ENCODE data around the gene RAB3A.

RAB3A gene

GRCh38 chr19:18197306-18197705 is 6.5 kb downstream of the RAB3A start:
- DNase-seq (ENCODE audit: low spot score), result no peak

GRCh38 chr19:18196511-18196845 is 7.4 kb downstream of the RAB3A start:
- DNase-seq (ENCODE audit: low spot score), result no peak

- DNase-seq (ENCODE audit: low spot score), result peak; percentile 75
Measured at GRCh38 chr19:18194554-18195238, 9.1 kb downstream of the RAB3A start.

- DNase-seq (ENCODE audit: low spot score), result no peak
Measured at GRCh38 chr19:18194181-18194530, 9.7 kb downstream of the RAB3A start.

GRCh38 chr19:18193388-18194180 is 10.3 kb downstream of the RAB3A start:
- DNase-seq (ENCODE audit: low spot score), result no peak

GRCh38 chr19:18192673-18193387 is 11.0 kb downstream of the RAB3A start, which contains the start of gene MPV17L2:
MPV17L2 (plus strand) TSS chr19:18193218; CDS start chr19:18193282, 64 bp downstream.
- peak; percentile 98 for DNase-seq (ENCODE audit: low spot score)

GRCh38 chr19:18191640-18192062 is 12.2 kb downstream of the RAB3A start:
- no peak for DNase-seq (ENCODE audit: low spot score)

GRCh38 chr19:18190278-18190677 is 13.6 kb downstream of the RAB3A start:
- no peak for DNase-seq (ENCODE audit: low spot score)

GRCh38 chr19:18185538-18185937 is 18.3 kb downstream of the RAB3A start:
- DNase-seq (ENCODE audit: low spot score), result no peak

GRCh38 chr19:18183529-18183928 is 20.3 kb downstream of the RAB3A start:
- DNase-seq (ENCODE audit: low spot score), result no peak

- no peak for DNase-seq (ENCODE audit: low spot score)
Measured at GRCh38 chr19:18179957-18180356, 23.9 kb downstream of the RAB3A start.

- no peak for DNase-seq (ENCODE audit: low spot score)
Measured at GRCh38 chr19:18176367-18177310, 27.2 kb downstream of the RAB3A start.

GRCh38 chr19:18174983-18175382 is 28.9 kb downstream of the RAB3A start:
- no peak for DNase-seq (ENCODE audit: low spot score)

GRCh38 chr19:18173572-18174288 is 30.1 kb downstream of the RAB3A start, which contains the start of gene IFI30:
IFI30 (plus strand) TSS chr19:18173813; CDS start chr19:18173842, 29 bp downstream.
- DNase-seq (ENCODE audit: low spot score), result peak; percentile 90

GRCh38 chr19:18173054-18173571 is 30.7 kb downstream of the RAB3A start:
- no peak for DNase-seq (ENCODE audit: low spot score)

- DNase-seq (ENCODE audit: low spot score), result no peak
Measured at GRCh38 chr19:18172331-18173053, 31.4 kb downstream of the RAB3A start.

- peak; percentile 5 for DNase-seq (ENCODE audit: low spot score)
Measured at GRCh38 chr19:18171605-18172327, 32.1 kb downstream of the RAB3A start.

- DNase-seq (ENCODE audit: low spot score), result peak; percentile 3
Measured at GRCh38 chr19:18170714-18171255, 33.1 kb downstream of the RAB3A start.

Measured in GM03348 (cell line).